K562 (cell line): ENCODE data around the gene IL23R. TPM values are rescaled to one million over a fixed set of nuclear protein-coding genes. Genes with fewer than 3 reads are reported as not detected.

Source experiments
- ATAC-seq: fragments of 200-7000 bp; cut with Tn5 transposase; 3 replicates; pipeline ENCODE4 v1.9.1; 2020; ENCODE audit warnings: moderate library complexity
- BruUV-seq: library from RNA; stranded (reverse); fragments of 400-500 nt; replicated peaks from 2 replicates; lab custom pipeline; 2021; lab: Mats Ljungman, UMichigan
- CTCF ChIA-PET: fragments of 300-600 bp; formaldehyde crosslinking; extraction: SDS; loops from one replicate; lab custom pipeline; 2021; ENCODE audit warnings: low intra/inter-chr PET ratio; lab: Yijun Ruan, JAX
- POLR2A ChIA-PET: fragments of 300-600, 350-650 bp; sonication (Branson Sonifier 250); formaldehyde crosslinking; extraction: SDS; loops from one replicate; lab custom pipeline; 2021; ENCODE audit warnings: antibody characterized with exemption, inconsistent platforms; lab: Yijun Ruan, JAX
- DNase-seq, 4 experiments: peaks; one replicate each; pipeline versions ENCODE4 v3.0.0 to v3.0.0-alpha.2; 2011 to 2018; ENCODE audit warnings: low spot score in 3 of 4, mixed read lengths in 3 of 4; ENCODE audit errors: extremely low read depth in 1 of 4
- FAIRE-seq: peaks from 2 replicates; lab custom pipeline; 2011; peaks lifted over from hg19 to GRCh38; lab: Jason Lieb, UNC
- H2AFZ ChIP-seq: 2 replicates; pipeline ENCODE4 v1.6.0; 2011; ENCODE audit warnings: low read depth, low read length, control low read depth, inconsistent platforms
- H3K27ac ChIP-seq: fragments of 200-600 bp; 3 replicates; pipeline ENCODE4 v1.8.0; 2011; ENCODE audit warnings: low read depth, mild to moderate bottlenecking, control low read depth, inconsistent platforms, low read length, moderate library complexity, mixed read lengths; ENCODE audit errors: extremely low read depth
- H3K27me3 ChIP-seq, 2 experiments: fragments of 300-600 bp in 1 of 2; 2 replicates in 1 of 2; 3 replicates in 1 of 2; pipeline versions ENCODE4 v1.6.0 to v1.8.0; 2011; ENCODE audit warnings: inconsistent platforms in 2 of 2, low read length in 2 of 2, mild to moderate bottlenecking in 1 of 2, mixed read lengths in 1 of 2, moderate library complexity in 1 of 2; ENCODE audit not compliant: control insufficient read depth in 2 of 2, insufficient read depth in 2 of 2
- H3K36me3 ChIP-seq: fragments of 300-600 bp; 3 replicates; pipeline ENCODE4 v1.8.0; 2011; ENCODE audit warnings: mild to moderate bottlenecking, low read length, inconsistent platforms; ENCODE audit not compliant: control insufficient read depth, insufficient read depth
- H3K4me1 ChIP-seq, 2 experiments: fragments of 200-600 bp in 1 of 2; replicated peaks in 1 of 2; 2 replicates in 1 of 2; 3 replicates in 1 of 2; pipeline versions ENCODE4 v1.5.1 to v1.8.0; 2011; ENCODE audit warnings: inconsistent platforms in 2 of 2, low read length in 2 of 2, mild to moderate bottlenecking in 1 of 2, mixed read lengths in 1 of 2, moderate library complexity in 1 of 2; ENCODE audit not compliant: control insufficient read depth in 2 of 2, insufficient read depth in 2 of 2
- H3K4me2 ChIP-seq: 2 replicates; pipeline ENCODE4 v1.6.1; 2011; ENCODE audit warnings: low read length, control low read depth, inconsistent platforms, mixed read lengths; ENCODE audit not compliant: insufficient read depth
- H3K4me3 ChIP-seq: fragments of 200-600 bp; sonication (generic), shearing (Covaris generic); 2 replicates; pipeline ENCODE4 v1.5.1; 2016; ENCODE audit warnings: control low read depth, inconsistent platforms
- H3K79me2 ChIP-seq: fragments of 200-600 bp; 3 replicates; pipeline ENCODE4 v1.8.0; 2011; ENCODE audit warnings: low read length, inconsistent platforms; ENCODE audit not compliant: control insufficient read depth, insufficient read depth
- H3K9ac ChIP-seq, 2 experiments: 2 replicates each; pipeline versions ENCODE4 v1.6.0 to v1.6.1; 2011; ENCODE audit warnings: low read depth in 2 of 2, low read length in 2 of 2, control low read depth in 1 of 2, inconsistent platforms in 1 of 2, mild to moderate bottlenecking in 1 of 2, mixed read lengths in 1 of 2; ENCODE audit not compliant: insufficient read depth in 1 of 2
- H3K9me1 ChIP-seq: one replicate; pipeline ENCODE4 v1.6.0; 2011; ENCODE audit warnings: inconsistent platforms, mild to moderate bottlenecking, low read length, moderate library complexity; ENCODE audit not compliant: control insufficient read depth, insufficient read depth
- H3K9me3 ChIP-seq: replicated peaks from 2 replicates; pipeline ENCODE4 v1.5.1; 2011; ENCODE audit warnings: low read depth, low read length, inconsistent platforms; ENCODE audit not compliant: control insufficient read depth, insufficient read depth
- H4K20me1 ChIP-seq: replicated peaks from 2 replicates; pipeline ENCODE4 v1.6.1; 2011; ENCODE audit warnings: low read length, inconsistent platforms, mixed read lengths; ENCODE audit not compliant: control insufficient read depth, insufficient read depth
- BMI1 ChIP-seq: fragments of 150-350 bp; IDR thresholded peaks from 2 replicates; pipeline ENCODE4 v1.6.1; 2014; ENCODE audit warnings: low read length
- CHCHD3 ChIP-seq: fragments of 250-450 bp; sonication (Bioruptor Pico); IDR thresholded peaks from 2 replicates; pipeline ENCODE4 v2.1.2; 2022; ENCODE audit warnings: mild to moderate bottlenecking
- ELF1 ChIP-seq: fragments of 200-800 bp; sonication (Bioruptor generic); IDR thresholded peaks from 2 replicates; pipeline ENCODE4 v1.6.1; 2016; ENCODE audit warnings: missing genetic modification characterization, missing compliant biosample characterization
- FOSL1 ChIP-seq: fragments of 200-800 bp; sonication (Bioruptor generic); conservative IDR thresholded peaks from 2 replicates; pipeline ENCODE4 v1.6.1; 2016; ENCODE audit warnings: missing genetic modification characterization, missing compliant biosample characterization
- MCM2 ChIP-seq: fragments of 450-650 bp; IDR thresholded peaks from 2 replicates; pipeline ENCODE4 v1.6.1; 2017; ENCODE audit warnings: low read depth, mild to moderate bottlenecking
- PBX2 ChIP-seq, 2 experiments: IDR thresholded peaks in 1 of 2; conservative IDR thresholded peaks in 1 of 2; 2 replicates each; pipeline ENCODE4 v1.6.1; 2016; ENCODE audit warnings: low read depth in 2 of 2, mild to moderate bottlenecking in 1 of 2, missing compliant biosample characterization in 1 of 2, missing genetic modification characterization in 1 of 2, moderate library complexity in 1 of 2
- SP1 ChIP-seq: sonication (generic); formaldehyde crosslinking; IDR thresholded peaks from 2 replicates; pipeline ENCODE4 v1.8.1; 2022; ENCODE audit warnings: mild to moderate bottlenecking, missing genetic modification reagents
- USF1 ChIP-seq: sonication (generic); formaldehyde crosslinking; IDR thresholded peaks from 2 replicates; pipeline ENCODE4 v1.9.0; 2022; ENCODE audit warnings: mild to moderate bottlenecking, missing genetic modification reagents
- ZBTB5 ChIP-seq: fragments of 450-650 bp; IDR thresholded peaks from 2 replicates; pipeline ENCODE4 v1.6.1; 2017; ENCODE audit warnings: antibody characterized with exemption
- ZNF408 ChIP-seq: fragments of 250-450 bp; sonication (Bioruptor Pico); IDR thresholded peaks from 2 replicates; pipeline ENCODE4 v1.4.0; 2020; ENCODE audit warnings: low read depth, mild to moderate bottlenecking, moderate library complexity
- ZNF740 ChIP-seq, 3 experiments: fragments of 200-800 bp in 1 of 3; sonication (Bioruptor generic) in 1 of 3; sonication (generic) in 1 of 3; formaldehyde crosslinking in 1 of 3; IDR thresholded peaks; 2 replicates each; pipeline versions ENCODE4 v1.6.1 to v1.8.0; 2016 to 2022; ENCODE audit warnings: mild to moderate bottlenecking in 2 of 3, missing compliant biosample characterization in 2 of 3, missing genetic modification characterization in 2 of 3, missing genetic modification reagents in 1 of 3
- ZNF766 ChIP-seq: fragments of 200-800 bp; sonication (Bioruptor generic); conservative IDR thresholded peaks from 2 replicates; pipeline ENCODE4 v1.6.1; 2016; ENCODE audit warnings: missing genetic modification characterization, missing compliant biosample characterization
- WGBS: fragments of 100-300 bp; shearing (Covaris generic); methylation state at CpG from one replicate; pipeline ENCODE4 v1.1.6; 2016; ENCODE audit warnings: low coverage, mixed read lengths; ENCODE audit not compliant: insufficient coverage; ENCODE audit errors: missing lambda C conversion rate; 5-methylcytosine and 5-hydroxymethylcytosine counted together
- in situ Hi-C: fragments of 300-500 bp; cut with MboI; formaldehyde crosslinking; loops from 4 replicates; pipeline ENCODE4 v1.15.0; 2018; ENCODE audit warnings: inconsistent platforms, mixed read lengths
- intact Hi-C: fragments of 100-400 bp; cut with micrococcal nuclease; formaldehyde crosslinking; loops from 2 replicates; pipeline ENCODE4 v1.14.2; 2022
- polyA plus RNA-seq, 8 experiments: library from polyadenylated mRNA; depleted of rRNA in 4 of 8; stranded (reverse) in 5 of 8; unstranded in 3 of 8; fragments of >200 nt; fragmentation: Nextera tagmentation in 2 of 8; fragmentation: Illumina TruSeq in 1 of 8; extraction: Ambion mirVana in 2 of 8; extraction: Trizol in 1 of 8; gene quantifications; 2 replicates each; pipeline versions ENCODE4 v1.2.1 to v1.2.3, GENCODE V29; 2011 to 2014; ENCODE audit warnings: inconsistent platforms in 1 of 8, missing spikeins in 1 of 8
- total RNA-seq, 7 experiments: library from RNA; depleted of rRNA in 6 of 7; stranded (reverse); fragments of >200 nt in 6 of 7; fragmentation: Illumina TruSeq in 2 of 7; extraction: Trizol in 2 of 7; gene quantifications; 2 replicates each; pipeline versions ENCODE4 v1.2.1 to v1.2.3, GENCODE V29; 2011 to 2021; ENCODE audit warnings: low replicate concordance in 1 of 7
- TF ChIP-seq, protein P1 (sequence below): fragments of 450-650 bp; IDR thresholded peaks from 2 replicates; pipeline ENCODE4 v1.6.1; 2016

IL23R gene
- total and polyA plus RNA-seq, 9 of the 15 experiments (the other 6 are each of a cell fraction or from before 2014, with no cell fraction given) = 4.4 to 52.7 (median 22.8) TPM

- TF ChIP-seq, protein P1, sequence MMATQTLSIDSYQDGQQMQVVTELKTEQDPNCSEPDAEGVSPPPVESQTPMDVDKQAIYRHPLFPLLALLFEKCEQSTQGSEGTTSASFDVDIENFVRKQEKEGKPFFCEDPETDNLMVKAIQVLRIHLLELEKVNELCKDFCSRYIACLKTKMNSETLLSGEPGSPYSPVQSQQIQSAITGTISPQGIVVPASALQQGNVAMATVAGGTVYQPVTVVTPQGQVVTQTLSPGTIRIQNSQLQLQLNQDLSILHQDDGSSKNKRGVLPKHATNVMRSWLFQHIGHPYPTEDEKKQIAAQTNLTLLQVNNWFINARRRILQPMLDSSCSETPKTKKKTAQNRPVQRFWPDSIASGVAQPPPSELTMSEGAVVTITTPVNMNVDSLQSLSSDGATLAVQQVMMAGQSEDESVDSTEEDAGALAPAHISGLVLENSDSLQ = peak; percentile 91
- no peak for TF ChIP-seq ZNF408 (CRISPR knock-in tag)
- TF ChIP-seq BMI1 = peak; percentile 50; the same call in 1 of the 2 replicates
- TF ChIP-seq CHCHD3 (CRISPR knock-in tag) = no peak
- TF ChIP-seq PBX2 (CRISPR knock-in tag; IDR thresholded peaks at IDR 0.05; ENCODE audit: low read depth) = no peak
- peak; percentile 58; the same call in 1 of the 2 replicates for TF ChIP-seq PBX2 (tag; conservative IDR thresholded peaks at IDR 0.05; ENCODE audit: low read depth)
Measured at GRCh38 chr1:67158401-67158800, 7.9 kb upstream of the IL23R start (continued).

DNA sequence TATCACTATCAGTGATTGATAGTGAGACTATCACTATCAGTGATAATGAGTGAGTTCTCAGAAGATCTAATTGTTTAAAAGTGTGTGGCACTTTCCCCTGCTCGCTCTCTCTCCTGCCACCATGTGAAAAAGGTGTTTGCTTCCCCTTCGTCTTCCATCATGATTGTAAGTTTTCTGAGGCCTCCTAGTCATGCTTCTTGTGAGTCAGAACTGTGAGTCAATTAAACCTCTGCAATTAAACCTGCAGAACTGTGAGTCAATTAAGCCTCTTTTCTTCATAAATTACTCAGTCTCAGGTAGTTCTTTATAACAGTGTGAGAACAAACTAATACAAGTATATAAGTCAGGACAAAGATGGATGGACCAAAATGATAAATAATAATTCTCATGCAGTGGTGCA is 7.0 kb upstream of the IL23R start:
- BruUV-seq = no TSS peak
- Histone ChIP-seq H3K4me3 (no peak overlapping the region), H2AFZ (no peak overlapping the region), H3K4me1 (peaks cover 0 to 4% of the 10 kb centered on the region in 2 experiments; a peak in 2 of 5 replicates), H3K36me3 (no peaks in the 10 kb centered on the region), H3K4me2 (no peak overlapping the region), H3K9me3 (no peaks in the 10 kb centered on the region), H3K9ac (no peak overlapping the region), H3K27ac (no peak overlapping the region), H3K79me2 (no peaks in the 10 kb centered on the region), H3K27me3 (peaks cover 0 to 12% of the 10 kb centered on the region in 2 experiments; a peak in 1 of 5 replicates), H3K9me1 (no peaks in the 10 kb centered on the region), H4K20me1 (no peaks in the 10 kb centered on the region)
- ATAC-seq (no peak), FAIRE-seq (no peak), DNase-seq (no peak)
- intact Hi-C loops = no loop called here
- ChIA-PET CTCF (no interaction called here), POLR2A (no interaction called here)
- WGBS = 14% methylated on average over 2 of the region's 2 CpGs
- in situ Hi-C loops = no loop called here
- peak; percentile 55 for TF ChIP-seq FOSL1
- no peak for TF ChIP-seq USF1 (CRISPR knock-in tag)
- no peak for TF ChIP-seq ELF1 (tag)
- no peak for TF ChIP-seq ZBTB5
- TF ChIP-seq ZNF766 (CRISPR knock-in tag) = peak; percentile 71
- TF ChIP-seq SP1 (CRISPR knock-in tag) = no peak
- TF ChIP-seq MCM2 = no peak
- no peak for TF ChIP-seq ZNF740 (CRISPR knock-in tag; IDR thresholded peaks at IDR 0.05)
- TF ChIP-seq ZNF740 (tag; IDR thresholded peaks at IDR 0.05) = no peak
